HEK293 (cell line): ENCODE data around the gene AP1S2.

Source experiments
- CTCF ChIP-seq: fragments of 450-650 bp; formaldehyde crosslinking; IDR thresholded peaks from 2 replicates; pipeline ENCODE4 v1.5.1; 2016; ENCODE audit warnings: missing biosample characterization, missing genetic modification characterization
- IKZF3 ChIP-seq: fragments of 450-650 bp; IDR thresholded peaks from 2 replicates; pipeline ENCODE4 v1.5.0; 2018; ENCODE audit warnings: missing biosample characterization, mild to moderate bottlenecking, missing genetic modification characterization, moderate library complexity
- ZBTB26 ChIP-seq: fragments of 450-650 bp; formaldehyde crosslinking; optimal IDR thresholded peaks from 2 replicates; pipeline ENCODE3; 2016; ENCODE audit warnings: missing biosample characterization, mild to moderate bottlenecking, missing genetic modification characterization
- ZSCAN23 ChIP-seq: fragments of 450-650 bp; formaldehyde crosslinking; IDR thresholded peaks from 2 replicates; pipeline ENCODE4 v1.5.1; 2016; ENCODE audit warnings: missing biosample characterization, missing genetic modification characterization

GRCh38 chrX:15822922-15823321, 31.7 kb downstream of the AP1S2 start:
- TF ChIP-seq ZBTB26 (tag by site-specific recombination) (no peak), ZSCAN23 (no peak), CTCF (tag by site-specific recombination) (no peak), IKZF3 (tag by site-specific recombination) (no peak)
